Measurements from ENCODE around the gene VHLL. TPM values are rescaled to one million over a fixed set of nuclear protein-coding genes. Genes with fewer than 3 reads are reported as not detected.
"Not testable (repeated sequence)": the region's sequence is repeated elsewhere in the genome, so short reads cannot be mapped to it uniquely, and the experiment has no call there.

VHLL gene
- total RNA-seq, 1 experiment from 2014 or later, result 0.49 TPM

DNA sequence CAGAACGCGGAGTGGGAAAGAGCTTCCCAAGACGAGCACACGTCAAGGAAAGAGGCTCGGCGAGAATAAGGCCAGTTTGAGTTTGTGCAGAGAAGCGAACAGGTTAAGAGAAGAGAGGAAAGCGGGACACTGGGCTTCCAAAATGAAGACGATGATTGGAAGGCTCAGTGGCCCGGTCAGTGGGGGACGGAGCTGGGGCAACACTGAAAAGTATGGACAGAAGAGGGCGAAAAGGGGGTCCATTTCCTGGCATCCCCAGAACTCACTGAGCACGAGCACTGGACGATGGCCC, 38.7 kb upstream of the VHLL start:
- ChIA-PET CTCF (interaction anchor here (0.7 to 10.0 kb wide), 7 partner anchors 16 to 388 kb away, joined by 3 to 152 read pairs (median 4); no protein-coding TSS in a partner anchor), POLR2A (interaction anchor here (0.6 to 3.1 kb wide), 25 partner anchors 9 to 430 kb away, joined by 3 to 39 read pairs (median 4); partner anchors contain the start of genes GLMP, MEF2D, MRPL24 and PMF1)
- no TSS peak for BruUV-seq (replicated peaks)
- intact Hi-C loops (cut with micrococcal nuclease), result no loop called here
- peaks cover 41% of the 10 kb centered on the region for H3K36me3 Mint-ChIP-seq (ENCODE audit: insufficient read depth, unreplicated experiment)
- no peaks in the 10 kb centered on the region for H3K9me3 Mint-ChIP-seq (ENCODE audit: unreplicated experiment)
- peak overlapping the region; percentile 76 for H3K27ac Mint-ChIP-seq (ENCODE audit: low read depth, unreplicated experiment)
- H3K27me3 Mint-ChIP-seq (ENCODE audit: insufficient read depth, unreplicated experiment), result no peaks in the 10 kb centered on the region
- no peak for DNase-seq (ENCODE audit: unreplicated experiment)
- H3K4me1 Mint-ChIP-seq (ENCODE audit: insufficient read depth, unreplicated experiment), result peaks cover 24% of the 10 kb centered on the region
- TF ChIP-seq, protein P1, sequence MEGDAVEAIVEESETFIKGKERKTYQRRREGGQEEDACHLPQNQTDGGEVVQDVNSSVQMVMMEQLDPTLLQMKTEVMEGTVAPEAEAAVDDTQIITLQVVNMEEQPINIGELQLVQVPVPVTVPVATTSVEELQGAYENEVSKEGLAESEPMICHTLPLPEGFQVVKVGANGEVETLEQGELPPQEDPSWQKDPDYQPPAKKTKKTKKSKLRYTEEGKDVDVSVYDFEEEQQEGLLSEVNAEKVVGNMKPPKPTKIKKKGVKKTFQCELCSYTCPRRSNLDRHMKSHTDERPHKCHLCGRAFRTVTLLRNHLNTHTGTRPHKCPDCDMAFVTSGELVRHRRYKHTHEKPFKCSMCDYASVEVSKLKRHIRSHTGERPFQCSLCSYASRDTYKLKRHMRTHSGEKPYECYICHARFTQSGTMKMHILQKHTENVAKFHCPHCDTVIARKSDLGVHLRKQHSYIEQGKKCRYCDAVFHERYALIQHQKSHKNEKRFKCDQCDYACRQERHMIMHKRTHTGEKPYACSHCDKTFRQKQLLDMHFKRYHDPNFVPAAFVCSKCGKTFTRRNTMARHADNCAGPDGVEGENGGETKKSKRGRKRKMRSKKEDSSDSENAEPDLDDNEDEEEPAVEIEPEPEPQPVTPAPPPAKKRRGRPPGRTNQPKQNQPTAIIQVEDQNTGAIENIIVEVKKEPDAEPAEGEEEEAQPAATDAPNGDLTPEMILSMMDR (IDR thresholded peaks at IDR 0.05; ENCODE audit: unreplicated experiment), result no peak
- H3K4me3 Mint-ChIP-seq (ENCODE audit: unreplicated experiment), result peak overlapping the region; percentile 96

DNA sequence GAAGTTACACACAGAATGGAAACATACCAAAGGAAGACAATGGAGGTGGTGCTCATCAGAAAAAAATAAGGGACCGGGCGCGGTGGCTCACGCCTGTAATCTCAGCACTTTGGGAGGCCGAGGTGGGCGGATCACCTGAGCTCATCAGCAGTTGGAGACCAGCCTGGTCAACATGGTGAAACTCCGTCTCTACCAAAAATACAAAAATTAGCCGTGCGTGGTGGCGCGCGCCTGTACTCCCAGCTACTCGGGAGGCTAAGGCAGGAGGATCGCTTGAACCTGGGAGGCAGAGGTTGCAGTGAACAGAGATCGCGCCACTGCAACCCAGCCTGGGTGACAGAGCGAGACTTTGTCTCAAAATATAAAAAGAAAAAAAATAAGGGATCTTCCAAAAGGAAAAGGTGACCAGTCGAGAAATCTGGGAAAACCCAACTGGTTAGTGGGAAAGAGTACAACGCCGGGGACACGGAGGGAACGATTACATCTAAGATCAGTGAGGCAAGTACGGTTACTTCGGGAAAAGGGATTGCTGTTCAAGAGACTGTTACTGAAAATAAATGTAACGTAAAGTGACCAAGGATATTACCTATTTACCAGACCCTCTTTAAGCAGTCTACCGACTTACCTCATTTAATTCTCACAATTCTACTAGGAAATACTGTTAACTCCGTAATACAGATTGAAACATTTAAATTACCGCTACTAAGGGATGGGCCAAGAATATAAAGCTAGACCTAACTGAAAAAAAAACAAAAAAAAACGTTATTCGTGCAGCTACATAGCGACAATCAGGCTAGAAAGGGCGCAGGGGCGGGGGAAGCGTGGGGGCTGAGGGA, 38.2 kb upstream of the VHLL start:
- ChIA-PET CTCF (interaction anchor here (0.6 to 10.0 kb wide), 16 partner anchors 8 to 652 kb away, joined by 3 to 152 read pairs (median 4); no protein-coding TSS in a partner anchor), POLR2A (interaction anchor here (0.6 to 3.1 kb wide), 31 partner anchors 8 to 430 kb away, joined by 3 to 39 read pairs (median 4); partner anchors contain the start of genes GLMP, GPATCH4, MEF2D and MRPL24)
- peak overlapping the region; percentile 76 for H3K27ac Mint-ChIP-seq (ENCODE audit: low read depth, unreplicated experiment)
- TF ChIP-seq, protein P1 (IDR thresholded peaks at IDR 0.05; ENCODE audit: unreplicated experiment), result no peak
- intact Hi-C loops (cut with micrococcal nuclease), result no loop called here
- TSS peak; percentile 34 for BruUV-seq (replicated peaks)
- no peaks in the 10 kb centered on the region for H3K9me3 Mint-ChIP-seq (ENCODE audit: unreplicated experiment)
- H3K4me3 Mint-ChIP-seq (ENCODE audit: unreplicated experiment), result peak overlapping the region; percentile 96
- no peaks in the 10 kb centered on the region for H3K27me3 Mint-ChIP-seq (ENCODE audit: insufficient read depth, unreplicated experiment)
- H3K4me1 Mint-ChIP-seq (ENCODE audit: insufficient read depth, unreplicated experiment), result peaks cover 24% of the 10 kb centered on the region
- peak; percentile 29 for DNase-seq (ENCODE audit: unreplicated experiment)
- H3K36me3 Mint-ChIP-seq (ENCODE audit: insufficient read depth, unreplicated experiment), result peaks cover 47% of the 10 kb centered on the region

DNA sequence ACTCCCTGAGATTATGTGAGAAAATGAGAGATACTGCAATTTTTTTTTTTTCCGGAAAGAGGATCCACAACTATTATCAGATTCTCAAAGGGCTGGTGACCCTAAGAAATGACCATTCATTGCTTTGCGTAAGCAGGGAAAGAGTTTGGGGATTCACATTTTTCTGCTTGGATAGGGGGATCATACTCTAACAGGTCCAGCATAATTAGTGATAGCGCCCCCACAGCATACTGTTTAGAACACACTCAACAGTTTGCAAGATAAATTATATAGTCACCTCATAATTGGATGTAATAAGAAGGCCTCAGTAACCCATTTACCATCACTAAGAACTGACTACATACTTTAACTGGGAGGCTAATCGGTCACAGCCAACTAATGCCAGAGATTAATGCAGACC, 37.1 kb upstream of the VHLL start:
- ChIA-PET POLR2A (interaction anchor here (0.6 to 3.1 kb wide), 11 partner anchors 10 to 1926 kb away, joined by 3 to 39 read pairs (median 4); partner anchors contain the start of genes MEF2D, PMF1 and SMG5), CTCF (interaction anchor here (0.6 to 10.0 kb wide), 13 partner anchors 9 to 437 kb away, joined by 3 to 152 read pairs (median 4); no protein-coding TSS in a partner anchor)
- Mint-ChIP-seq H3K36me3 (ENCODE audit: insufficient read depth, unreplicated experiment) (peaks cover 57% of the 10 kb centered on the region), H3K27me3 (ENCODE audit: insufficient read depth, unreplicated experiment) (no peaks in the 10 kb centered on the region), H3K4me1 (ENCODE audit: insufficient read depth, unreplicated experiment) (peaks cover 24% of the 10 kb centered on the region), H3K9me3 (ENCODE audit: unreplicated experiment) (no peaks in the 10 kb centered on the region), H3K4me3 (ENCODE audit: unreplicated experiment) (peak overlapping the region; percentile 96), H3K27ac (ENCODE audit: low read depth, unreplicated experiment) (peak overlapping the region; percentile 76)
- TF ChIP-seq, protein P1 (IDR thresholded peaks at IDR 0.05; ENCODE audit: unreplicated experiment), result peak; percentile 24
- no TSS peak for BruUV-seq (replicated peaks)
- DNase-seq (ENCODE audit: unreplicated experiment), result peak; percentile 32
- intact Hi-C loops (cut with micrococcal nuclease), result no loop called here

DNA sequence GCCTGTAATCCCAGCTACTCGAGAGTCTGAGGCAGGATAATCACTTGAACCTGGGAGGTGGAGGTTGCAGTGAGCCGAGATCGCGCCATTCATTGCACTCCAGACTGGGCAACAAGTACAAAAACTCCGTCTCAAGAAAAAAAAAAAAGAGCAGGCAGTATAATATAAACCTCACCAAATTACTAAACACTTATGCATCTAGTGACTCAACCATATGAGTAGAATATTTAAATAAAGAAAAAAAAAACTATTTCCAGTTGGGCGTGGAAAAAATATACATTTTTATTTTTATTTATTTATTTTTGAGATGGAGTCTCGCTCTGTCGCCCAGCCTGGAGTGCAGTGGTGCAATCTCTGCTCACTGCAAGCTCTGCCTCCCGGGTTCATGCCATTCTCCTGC, 24.1 kb upstream of the VHLL start:
- DNase-seq (ENCODE audit: unreplicated experiment), result peak; percentile 43
- H3K4me1 Mint-ChIP-seq (ENCODE audit: insufficient read depth, unreplicated experiment); H3K27me3 Mint-ChIP-seq (ENCODE audit: insufficient read depth, unreplicated experiment); H3K27ac Mint-ChIP-seq (ENCODE audit: low read depth, unreplicated experiment); intact Hi-C loops (cut with micrococcal nuclease); H3K4me3 Mint-ChIP-seq (ENCODE audit: unreplicated experiment); BruUV-seq (replicated peaks); H3K9me3 Mint-ChIP-seq (ENCODE audit: unreplicated experiment): not testable (repeated sequence)
- peaks cover 93% of the 10 kb centered on the region for H3K36me3 Mint-ChIP-seq (ENCODE audit: insufficient read depth, unreplicated experiment)
- POLR2A ChIA-PET, result interaction anchor here (0.6 to 1.7 kb wide), 4 partner anchors 11 to 41 kb away, joined by 4 to 7 read pairs (median 4); partner anchors contain the start of genes CCT3, SMG5 and TSACC
- CTCF ChIA-PET, result interaction anchor here (11.1 kb wide), 1 partner anchor 10 kb away, joined by 152 read pairs; the partner anchor contains the start of genes CCT3 and TSACC
